ENCODE measurements around the gene CHSY3.

CHSY3 gene

GRCh38 chr5:129904102-129904666, at the start of gene CHSY3:
TSS of gene CHSY3 (plus strand) at chr5:129904465.
- no peak for DNase-seq (ENCODE audit: low spot score)

- no peak for DNase-seq (ENCODE audit: low spot score)
Measured at GRCh38 chr5:129856325-129856724, 47.9 kb upstream of the CHSY3 start.

- DNase-seq (ENCODE audit: low spot score) = no peak
Measured at GRCh38 chr5:129857116-129857515, 47.1 kb upstream of the CHSY3 start.

- no peak for DNase-seq (ENCODE audit: low spot score)
Measured at GRCh38 chr5:129858131-129858675, 46.1 kb upstream of the CHSY3 start.

- no peak for DNase-seq (ENCODE audit: low spot score)
Measured at GRCh38 chr5:129884322-129884721, 19.9 kb upstream of the CHSY3 start.

- DNase-seq (ENCODE audit: low spot score) = no peak
Measured at GRCh38 chr5:129899454-129899853, 4.8 kb upstream of the CHSY3 start.

GRCh38 chr5:129902816-129903215, 1.4 kb upstream of the CHSY3 start:
- DNase-seq (ENCODE audit: low spot score) = no peak

- no peak for DNase-seq (ENCODE audit: low spot score)
Measured at GRCh38 chr5:129903466-129904101, 681 bp upstream of the CHSY3 start.

GRCh38 chr5:129904667-129905472, 605 bp downstream of the CHSY3 start:
- no peak for DNase-seq (ENCODE audit: low spot score)

GRCh38 chr5:129905473-129906176, 1.4 kb downstream of the CHSY3 start:
- no peak for DNase-seq (ENCODE audit: low spot score)

GRCh38 chr5:129906177-129906887, 2.1 kb downstream of the CHSY3 start:
- DNase-seq (ENCODE audit: low spot score) = no peak

- no peak for DNase-seq (ENCODE audit: low spot score)
Measured at GRCh38 chr5:129909225-129909624, 5.0 kb downstream of the CHSY3 start.

GRCh38 chr5:129912601-129913255, 8.5 kb downstream of the CHSY3 start:
- DNase-seq (ENCODE audit: low spot score) = no peak

- no peak for DNase-seq (ENCODE audit: low spot score)
Measured at GRCh38 chr5:129915415-129915814, 11.2 kb downstream of the CHSY3 start.

- DNase-seq (ENCODE audit: low spot score) = no peak
Measured at GRCh38 chr5:129917224-129917623, 13.0 kb downstream of the CHSY3 start.

- no peak for DNase-seq (ENCODE audit: low spot score)
Measured at GRCh38 chr5:129921204-129921603, 16.9 kb downstream of the CHSY3 start.

- no peak for DNase-seq (ENCODE audit: low spot score)
Measured at GRCh38 chr5:129930221-129930620, 26.0 kb downstream of the CHSY3 start.

- DNase-seq (ENCODE audit: low spot score) = no peak
Measured at GRCh38 chr5:129935626-129936025, 31.4 kb downstream of the CHSY3 start.

- DNase-seq (ENCODE audit: low spot score) = no peak
Measured at GRCh38 chr5:129938077-129938476, 33.8 kb downstream of the CHSY3 start.

GRCh38 chr5:129943936-129944335, 39.7 kb downstream of the CHSY3 start:
- no peak for DNase-seq (ENCODE audit: low spot score)

- no peak for DNase-seq (ENCODE audit: low spot score)
Measured at GRCh38 chr5:129945028-129945427, 40.8 kb downstream of the CHSY3 start.

Data from hematopoietic multipotent progenitor cell treated with erythropoietin and hydrocortisone succinate and interleukin-3 and kit ligand, for 17 days (in vitro differentiated cells).